ENCODE data around the gene MRPL32.

The MRPL32 gene

DNA sequence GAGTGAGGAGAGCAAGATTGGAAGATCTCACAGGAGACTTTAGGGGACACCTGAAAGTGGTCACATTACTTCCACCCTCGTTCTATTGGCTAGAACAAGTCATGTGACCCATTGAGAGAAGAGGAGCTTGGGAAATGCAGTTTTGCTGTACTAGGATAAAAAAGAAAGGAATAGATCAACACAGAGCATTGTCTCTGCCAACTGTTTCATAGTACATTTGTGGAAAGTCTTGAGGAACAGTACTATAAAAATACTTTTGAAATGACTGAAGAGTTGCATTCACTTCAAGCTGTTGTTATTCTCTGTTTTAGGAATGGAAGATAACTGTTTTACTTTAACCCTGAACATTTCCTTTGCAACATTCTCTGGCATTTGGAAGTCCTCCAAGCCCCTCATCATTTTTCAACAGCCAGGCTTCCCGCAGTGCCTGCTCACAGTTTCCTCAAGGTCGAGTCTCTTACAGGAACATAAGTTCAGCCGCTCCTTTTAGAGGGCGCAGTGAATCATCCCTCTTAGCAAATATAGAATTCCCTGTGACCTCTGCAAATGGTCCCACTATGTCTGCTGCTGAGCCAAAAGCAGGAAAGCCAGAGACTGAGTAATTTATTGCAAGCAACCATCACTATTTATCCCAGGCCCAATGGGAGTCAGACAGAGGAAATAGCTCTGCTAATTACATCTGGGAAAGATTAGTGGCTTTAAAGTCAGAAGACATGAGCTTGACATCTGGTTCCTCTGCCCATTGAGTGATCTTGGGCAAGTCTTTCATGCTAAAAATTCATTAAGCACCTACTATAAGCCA, 40.7 kb downstream of the MRPL32 start:
- no peak for DNase-seq

DNA sequence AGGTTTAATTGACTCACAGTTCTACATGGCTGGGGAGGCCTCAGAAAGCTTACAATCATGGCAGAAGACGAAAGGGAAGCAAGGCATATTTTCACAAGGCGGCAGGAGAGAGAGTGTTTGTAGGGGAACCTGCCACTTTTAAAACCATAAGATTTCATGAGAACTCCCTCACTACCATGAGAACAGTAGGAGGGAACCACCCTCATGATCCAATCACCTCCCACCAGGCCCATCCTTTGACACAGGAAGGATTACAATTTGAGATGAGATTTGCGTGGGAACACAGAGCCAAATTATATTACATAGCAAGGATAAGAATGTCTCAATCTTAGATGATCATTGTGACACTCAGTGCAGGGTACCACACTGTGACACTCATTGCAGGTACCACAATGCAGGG, 44.2 kb downstream of the MRPL32 start:
- DNase-seq, result no peak

DNA sequence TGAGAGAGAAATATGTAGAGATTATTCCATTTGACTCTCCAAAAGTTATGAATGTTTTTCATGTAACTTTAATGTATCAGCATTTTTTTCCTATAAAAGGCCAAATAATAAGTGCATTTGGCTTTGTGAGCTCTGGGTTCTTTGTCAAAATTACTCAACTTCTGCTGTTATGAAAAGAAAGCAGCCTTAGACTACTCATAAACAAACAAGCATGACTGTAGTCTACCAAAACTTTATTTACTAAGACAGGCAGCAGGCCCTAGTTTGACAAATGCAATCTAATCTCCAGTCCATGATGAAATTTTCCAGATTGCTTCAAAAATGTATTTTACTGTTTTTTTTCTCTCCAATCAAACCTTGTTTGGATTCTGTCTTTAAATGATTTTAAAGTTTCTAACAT, 46.3 kb downstream of the MRPL32 start:
- no peak for DNase-seq

DNA sequence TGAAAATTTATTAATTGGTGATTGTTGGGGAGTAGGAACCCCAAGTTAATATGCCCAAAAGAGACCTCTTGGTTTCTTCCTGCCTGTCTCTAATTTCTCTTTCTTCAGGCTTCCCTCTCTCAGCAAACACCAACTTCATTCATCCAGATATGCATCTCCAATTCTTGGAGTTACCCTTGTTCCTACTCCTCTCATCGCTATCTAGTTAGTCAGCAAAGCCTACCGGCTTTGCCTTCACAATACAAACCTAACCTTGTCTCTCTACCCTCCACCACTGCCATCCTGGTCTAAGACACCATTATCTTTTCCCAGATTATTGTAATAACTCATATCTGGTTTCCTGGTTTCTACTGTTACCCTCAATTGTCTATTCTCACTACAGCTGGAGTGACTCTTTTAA, 47.9 kb downstream of the MRPL32 start:
- no peak for DNase-seq

DNA sequence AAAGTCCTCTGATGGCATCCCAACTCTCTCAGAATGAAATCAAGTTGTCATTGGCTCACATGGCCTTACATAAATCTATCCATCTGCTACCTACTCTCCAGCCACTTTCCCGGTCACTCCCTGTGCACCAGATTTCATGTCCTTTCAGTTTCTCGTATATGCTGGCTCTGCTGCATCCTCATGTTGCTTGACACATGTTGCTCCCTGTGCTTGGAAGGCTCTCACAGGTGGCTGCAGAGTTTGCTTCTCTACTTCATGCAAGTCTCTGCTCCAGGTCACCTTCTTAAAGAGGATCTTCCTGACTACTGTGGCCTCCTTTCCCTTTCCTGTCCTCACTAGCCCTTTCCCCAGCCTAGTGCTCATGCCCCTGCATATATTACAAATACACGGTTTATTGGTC, 48.3 kb downstream of the MRPL32 start:
- DNase-seq, result no peak

DNA sequence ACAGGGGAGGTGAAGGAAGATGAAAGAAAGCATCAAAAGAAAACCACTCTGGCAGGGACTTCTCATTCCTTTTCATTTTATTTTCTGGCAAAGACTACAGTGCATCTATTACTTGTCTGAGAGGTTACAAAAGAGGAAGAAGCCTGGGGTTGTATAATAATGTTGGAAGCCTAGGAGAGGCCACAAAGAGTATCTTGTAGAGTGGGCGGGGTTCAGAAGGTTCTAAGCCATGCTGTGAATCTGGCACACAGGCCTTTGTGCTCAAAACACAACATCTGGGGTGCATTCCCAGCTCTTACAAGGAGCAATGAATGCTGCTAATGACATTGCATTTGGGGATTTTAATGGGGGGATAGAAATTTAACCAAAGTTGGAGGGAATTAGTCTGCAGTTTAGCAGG, 49.4 kb downstream of the MRPL32 start:
- no peak for DNase-seq

DNA sequence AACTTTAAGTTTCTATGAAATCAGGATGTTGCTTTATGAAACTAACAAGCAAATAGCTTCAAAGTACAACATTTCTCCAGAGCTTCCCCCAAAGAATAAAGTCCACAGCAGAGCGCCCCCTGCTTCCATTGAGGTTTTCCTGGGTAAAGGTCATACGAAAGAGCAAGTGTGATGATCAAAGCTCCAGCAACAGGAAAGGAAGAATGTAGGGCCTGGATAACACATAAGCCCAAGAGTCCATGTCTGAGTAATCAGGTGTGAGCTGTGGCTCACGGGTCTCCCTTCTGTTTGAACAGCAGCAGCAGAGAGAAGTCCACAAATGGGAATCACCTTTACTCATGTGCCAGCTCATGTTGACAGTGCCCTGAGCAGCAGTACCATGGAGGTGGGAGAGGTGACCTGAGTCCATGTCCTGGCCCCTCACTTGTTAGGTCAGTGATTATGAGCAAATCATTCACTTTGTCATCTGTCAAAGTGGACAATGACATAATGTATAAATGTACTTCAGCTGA, 50.5 kb downstream of the MRPL32 start:
- no peak for DNase-seq

DNA sequence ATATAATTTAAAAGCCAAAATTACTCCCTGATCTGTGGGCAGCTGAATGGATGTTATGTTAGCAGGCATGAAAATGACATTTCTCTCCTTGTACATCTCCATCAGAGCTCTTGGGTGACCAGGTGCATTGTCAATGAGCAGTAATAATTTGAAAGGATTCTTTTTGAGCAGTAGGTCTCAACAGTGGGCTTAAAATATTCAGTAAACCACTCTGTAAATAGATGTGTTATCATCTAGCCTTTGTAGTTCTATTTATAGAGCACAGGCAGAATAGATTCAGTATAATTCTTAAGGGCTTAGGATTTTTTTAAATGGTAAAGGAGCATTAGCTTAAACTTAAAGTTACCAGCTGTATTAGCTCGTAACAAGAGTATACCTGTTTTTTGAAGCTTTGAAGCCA, 52.0 kb downstream of the MRPL32 start:
- no peak for DNase-seq

DNA sequence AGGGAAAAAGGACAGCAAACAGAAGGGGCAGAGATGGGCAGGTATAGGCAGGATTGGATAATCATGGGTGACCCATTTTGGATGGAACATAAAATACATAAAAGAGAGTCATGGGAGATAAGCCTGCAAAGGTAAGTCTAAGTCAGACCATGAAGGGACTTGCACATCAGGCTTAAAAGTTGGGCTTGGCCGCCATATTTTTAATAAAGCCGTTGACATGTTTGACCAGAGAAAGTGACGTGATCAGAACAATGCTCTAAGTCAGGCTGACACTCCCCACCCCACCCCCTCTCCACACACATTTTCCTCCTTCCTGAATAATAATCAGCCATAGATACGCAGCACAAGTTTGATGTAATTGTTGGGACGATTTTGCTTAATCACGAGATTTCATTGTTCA, 54.0 kb downstream of the MRPL32 start:
- DNase-seq, result no peak

DNA sequence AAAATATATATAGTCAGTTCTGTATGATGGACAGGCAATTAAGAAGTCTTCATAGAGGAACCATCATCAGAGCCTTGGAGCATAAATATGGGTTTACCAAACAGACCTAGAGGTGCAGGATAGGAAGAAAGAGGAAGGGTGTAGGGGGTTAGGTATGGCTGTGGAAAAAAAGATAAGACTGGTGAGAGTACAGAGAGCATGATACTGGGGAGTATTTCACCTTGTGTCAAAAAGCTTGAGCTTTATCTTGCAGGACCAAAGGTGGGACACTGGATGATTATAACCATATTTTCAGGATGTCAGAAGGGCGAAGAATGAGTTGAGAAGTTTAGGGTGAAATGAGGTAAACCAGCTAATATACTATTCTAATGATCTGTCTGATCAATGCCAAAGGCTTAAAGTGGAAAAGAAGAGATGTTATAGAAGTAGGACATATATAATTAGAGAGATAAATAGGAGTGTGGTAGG, 54.6 kb downstream of the MRPL32 start:
- DNase-seq, result no peak
